ENCODE results near the gene TWNK.

DNA sequence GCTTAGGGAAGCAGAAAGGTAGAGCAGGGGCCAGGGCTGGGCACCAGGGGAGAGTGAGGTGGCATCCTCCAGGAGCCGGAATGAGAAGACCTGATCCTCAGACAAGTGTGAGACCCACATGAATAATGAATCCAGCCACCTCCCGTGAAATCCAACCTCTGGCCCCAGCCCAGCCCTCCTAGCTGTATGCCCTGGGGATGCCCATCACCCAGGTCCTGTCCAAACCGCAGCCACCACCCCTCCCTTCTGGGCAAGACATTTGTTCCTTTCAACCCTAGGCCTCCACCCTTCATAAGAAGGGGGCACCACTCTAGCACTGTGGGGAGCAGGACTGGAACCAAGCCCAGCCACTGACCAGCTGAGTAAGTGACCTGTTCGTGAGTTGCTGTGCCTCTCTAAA lies 33.9 kb downstream of the TWNK start:
- TF ChIP-seq CTCF (IDR thresholded peaks at IDR 0.05) (no peak), POLR2A (IDR thresholded peaks at IDR 0.05) (no peak)

All from stomach (tissue), 4 donors.